ENCODE measurements around the gene UQCC2. TPM values are rescaled to one million over a fixed set of nuclear protein-coding genes. Genes with fewer than 3 reads are reported as not detected.
A peak's percentile ranks its signal among the peaks of the same experiment; 100 is the strongest.

UQCC2 gene
- total and polyA plus RNA-seq, 5 donors from 2014 or later, result 14.9 to 72.6 (median 44.9) TPM

DNA sequence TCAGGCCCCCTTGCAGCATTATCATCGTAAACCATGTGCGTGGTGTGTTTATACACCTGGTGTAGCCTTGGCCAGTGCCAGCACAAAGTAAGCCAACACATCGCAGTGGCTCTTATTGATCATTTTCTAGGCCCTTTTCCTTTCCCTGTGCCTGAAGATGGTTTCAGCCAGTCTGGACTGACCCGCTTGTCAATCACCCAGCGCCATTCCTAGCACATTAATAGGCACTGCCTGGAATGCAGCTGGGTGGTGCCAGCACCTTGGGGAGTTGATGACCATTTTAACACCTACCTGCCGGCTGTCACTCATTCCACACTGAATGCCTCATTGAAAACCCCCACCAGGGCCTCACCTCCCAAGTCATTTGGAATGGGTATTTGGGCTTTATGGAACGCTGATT is 4.9 kb upstream of the UQCC2 start:
- Histone ChIP-seq H3K4me3 (ENCODE audit: low read depth, low read length) (no peak overlapping the region), H3K27ac (ENCODE audit: insufficient read depth, low read length, poor library complexity, severe bottlenecking) (no peak overlapping the region), H3K9me3 (ENCODE audit: control insufficient read depth in 2 of 2, low read length in 2 of 2) (no peaks in the 10 kb centered on the region), H3K27me3 (ENCODE audit: control insufficient read depth, insufficient read depth, low read length) (peaks cover 2% of the 10 kb centered on the region), H3K4me1 (ENCODE audit: control insufficient read depth, insufficient read depth, low read length, poor library complexity, severe bottlenecking) (peaks cover 7% of the 10 kb centered on the region), H3K36me3 (ENCODE audit: control insufficient read depth, insufficient read depth, low read length) (no peaks in the 10 kb centered on the region)
- Mint-ChIP-seq H3K4me1 (peaks cover 0 to 7% (median 4%) of the 10 kb centered on the region in 4 donors), H3K9me3 (no peaks in the 10 kb centered on the region), H3K27me3 (peaks cover 13% of the 10 kb centered on the region), H3K36me3 (no peaks in the 10 kb centered on the region), H3K27ac (no peak overlapping the region), H3K4me3 (no peak overlapping the region)
- DNase-seq, result no peak
- ATAC-seq (ENCODE audit: low read depth in 2 of 2), result no peak

DNA sequence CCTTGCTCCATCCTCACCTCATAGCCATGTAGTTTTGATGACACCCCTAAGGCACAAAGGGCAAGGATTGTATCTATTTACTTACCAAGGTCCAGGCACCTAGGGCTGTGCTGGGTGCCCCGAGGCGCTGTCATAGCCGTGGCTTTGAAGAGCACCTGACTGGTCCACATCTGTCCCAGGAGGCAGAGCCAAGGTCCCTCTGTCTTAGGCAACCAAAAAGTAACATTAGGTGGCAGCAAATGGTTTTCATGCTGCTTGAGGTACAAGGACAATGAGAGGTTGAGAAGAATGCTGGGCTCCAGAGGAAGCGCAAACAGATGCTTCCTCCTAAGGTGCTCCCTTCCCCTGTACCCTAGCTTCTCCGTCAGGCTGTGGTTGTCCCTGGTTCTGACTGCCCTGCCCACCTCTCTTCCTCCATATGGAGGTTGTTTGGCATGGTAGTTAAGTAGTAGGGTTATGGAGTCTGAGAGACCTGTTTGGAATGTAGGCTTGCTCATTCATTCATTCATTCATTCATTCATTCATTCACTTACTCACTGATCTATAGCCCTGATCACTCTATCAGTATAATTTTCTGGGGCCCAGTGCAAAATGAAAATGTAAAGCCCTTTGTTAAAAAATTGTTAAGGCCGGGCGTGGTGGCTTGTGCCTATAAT is 3.0 kb upstream of the UQCC2 start:
- H3K4me1 Mint-ChIP-seq, result peaks cover 0 to 24% (median 14%) of the 10 kb centered on the region in 4 donors
- no peaks in the 10 kb centered on the region for H3K27me3 ChIP-seq (ENCODE audit: control insufficient read depth, insufficient read depth, low read length)
- H3K36me3 Mint-ChIP-seq, result peaks cover 5% of the 10 kb centered on the region
- H3K27ac ChIP-seq (ENCODE audit: insufficient read depth, low read length, poor library complexity, severe bottlenecking), result no peak overlapping the region
- peaks cover 22% of the 10 kb centered on the region for H3K4me1 ChIP-seq (ENCODE audit: control insufficient read depth, insufficient read depth, low read length, poor library complexity, severe bottlenecking)
- H3K27ac Mint-ChIP-seq, result no peak overlapping the region
- no peak overlapping the region for H3K4me3 Mint-ChIP-seq
- H3K36me3 ChIP-seq (ENCODE audit: control insufficient read depth, insufficient read depth, low read length), result peaks cover under 1% of the 10 kb centered on the region
- ATAC-seq (ENCODE audit: low read depth in 2 of 2) (no peak), DNase-seq (no peak)
- H3K27me3 Mint-ChIP-seq, result peaks cover 7% of the 10 kb centered on the region
- no peak overlapping the region for H3K4me3 ChIP-seq (ENCODE audit: low read depth, low read length)
- H3K9me3 Mint-ChIP-seq, result no peaks in the 10 kb centered on the region
- H3K9me3 ChIP-seq (ENCODE audit: control insufficient read depth in 2 of 2, low read length in 2 of 2), result no peaks in the 10 kb centered on the region

DNA sequence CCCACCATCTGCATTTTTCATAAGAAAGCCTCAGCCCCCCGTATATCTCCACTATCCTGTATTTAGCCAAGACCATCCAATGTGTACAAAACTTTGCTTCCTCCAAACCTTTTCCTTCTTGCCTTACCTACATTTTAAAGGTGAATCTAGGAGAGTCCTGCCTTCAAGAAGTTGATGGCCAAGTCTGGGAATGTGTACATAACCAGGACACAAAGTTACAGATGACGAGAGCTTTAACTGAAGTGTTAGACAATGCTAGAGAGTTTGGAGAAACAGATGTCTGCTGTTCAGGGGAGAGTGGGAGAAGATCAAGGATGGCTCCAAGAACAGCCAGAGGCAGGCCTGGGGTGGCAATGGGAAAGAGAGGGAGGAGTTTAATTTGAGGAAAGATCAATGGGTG is 2.3 kb upstream of the UQCC2 start:
- Histone ChIP-seq H3K4me1 (ENCODE audit: control insufficient read depth, insufficient read depth, low read length, poor library complexity, severe bottlenecking) (peaks cover 22% of the 10 kb centered on the region), H3K9me3 (ENCODE audit: control insufficient read depth in 2 of 2, low read length in 2 of 2) (no peaks in the 10 kb centered on the region), H3K36me3 (ENCODE audit: control insufficient read depth, insufficient read depth, low read length) (peaks cover 8% of the 10 kb centered on the region), H3K27me3 (ENCODE audit: control insufficient read depth, insufficient read depth, low read length) (no peaks in the 10 kb centered on the region), H3K4me3 (ENCODE audit: low read depth, low read length) (no peak overlapping the region), H3K27ac (ENCODE audit: insufficient read depth, low read length, poor library complexity, severe bottlenecking) (no peak overlapping the region)
- Mint-ChIP-seq H3K4me1 (peaks cover 5 to 29% (median 19%) of the 10 kb centered on the region in 4 donors), H3K27me3 (no peaks in the 10 kb centered on the region), H3K9me3 (no peaks in the 10 kb centered on the region), H3K4me3 (no peak overlapping the region), H3K27ac (no peak overlapping the region), H3K36me3 (peaks cover 8% of the 10 kb centered on the region)
- ATAC-seq (ENCODE audit: low read depth in 2 of 2) (no peak), DNase-seq (no peak)

DNA sequence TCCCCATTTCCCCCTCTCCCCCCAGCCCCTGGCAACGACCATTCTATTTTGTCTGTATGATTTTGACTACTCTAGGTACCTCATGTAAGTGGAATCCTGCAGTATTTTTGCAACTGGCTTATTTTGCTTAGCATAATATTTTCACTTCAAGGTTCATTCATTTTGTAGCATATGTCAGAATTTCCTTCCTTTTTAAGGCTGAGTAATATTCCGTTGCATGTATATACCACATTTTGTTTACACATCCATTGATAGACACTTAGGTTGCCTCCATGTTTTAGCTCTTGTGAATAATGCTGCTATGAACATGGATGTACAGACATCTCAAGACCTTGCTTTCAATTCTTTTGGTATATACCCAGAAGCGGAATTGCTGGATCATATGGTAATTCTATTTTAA is 1.4 kb upstream of the UQCC2 start:
- Mint-ChIP-seq H3K27me3 (no peaks in the 10 kb centered on the region), H3K27ac (no peak overlapping the region), H3K4me3 (peak overlapping the region in 3 of 4 donors; percentile 34 to 81 (median 35)), H3K9me3 (no peaks in the 10 kb centered on the region), H3K4me1 (peaks cover 5 to 35% (median 22%) of the 10 kb centered on the region in 4 donors), H3K36me3 (peaks cover 10% of the 10 kb centered on the region)
- ATAC-seq (ENCODE audit: low read depth in 2 of 2) (no peak), DNase-seq (no peak)
- peaks cover 10% of the 10 kb centered on the region for H3K36me3 ChIP-seq (ENCODE audit: control insufficient read depth, insufficient read depth, low read length)
- H3K4me1 ChIP-seq (ENCODE audit: control insufficient read depth, insufficient read depth, low read length, poor library complexity, severe bottlenecking), result peaks cover 22% of the 10 kb centered on the region
- H3K27me3 ChIP-seq (ENCODE audit: control insufficient read depth, insufficient read depth, low read length), result no peaks in the 10 kb centered on the region
- no peak overlapping the region for H3K27ac ChIP-seq (ENCODE audit: insufficient read depth, low read length, poor library complexity, severe bottlenecking)
- no peak overlapping the region for H3K4me3 ChIP-seq (ENCODE audit: low read depth, low read length)
- H3K9me3 ChIP-seq (ENCODE audit: control insufficient read depth in 2 of 2, low read length in 2 of 2), result no peaks in the 10 kb centered on the region

DNA sequence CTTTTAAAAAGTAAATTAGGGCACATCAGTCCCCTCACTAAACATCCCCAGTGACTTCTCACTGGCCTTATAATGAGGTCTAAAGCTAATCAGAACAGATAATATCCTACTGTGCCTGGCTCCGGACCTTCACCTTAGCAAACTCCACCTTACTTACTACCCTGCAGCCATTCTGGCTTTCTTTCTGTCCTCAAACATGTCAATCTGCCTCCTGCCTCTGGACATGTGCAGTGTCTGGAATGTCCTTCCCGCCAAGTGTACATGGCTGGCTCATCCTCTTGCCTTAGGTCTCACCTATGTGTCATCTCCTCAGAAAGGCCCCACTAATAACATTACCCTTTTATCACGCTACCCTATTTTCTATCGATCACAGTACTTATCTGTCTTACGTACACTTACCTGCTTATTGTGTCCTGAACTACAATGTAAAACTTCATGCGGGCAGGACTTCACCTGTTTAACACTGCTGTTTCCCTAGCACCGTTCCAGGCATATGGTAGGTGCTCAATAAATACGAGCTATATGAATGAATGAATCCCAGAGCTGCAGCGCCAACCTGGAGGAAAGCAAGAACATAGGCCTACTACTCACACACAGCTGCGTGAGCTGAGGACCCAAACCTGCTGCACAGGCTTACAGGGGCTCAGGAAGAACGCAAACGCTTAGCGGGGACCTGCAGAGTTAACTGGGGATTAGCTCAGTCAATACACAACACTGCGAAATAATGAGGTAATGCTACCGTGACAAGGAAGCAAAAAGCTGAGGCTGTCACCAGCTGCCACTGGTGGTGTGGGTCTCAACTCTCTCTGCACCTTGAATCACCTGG is 991 bp downstream of the UQCC2 start:
- peaks cover 15% of the 10 kb centered on the region for H3K36me3 Mint-ChIP-seq
- DNase-seq (peak in 1 of 3 donors; percentile 34), ATAC-seq (ENCODE audit: low read depth in 2 of 2) (no peak)
- peak overlapping the region; percentile 94 to 99 (median 99) for H3K4me3 Mint-ChIP-seq
- Histone ChIP-seq H3K4me3 (ENCODE audit: low read depth, low read length) (peak overlapping the region; percentile 85), H3K27me3 (ENCODE audit: control insufficient read depth, insufficient read depth, low read length) (no peaks in the 10 kb centered on the region), H3K36me3 (ENCODE audit: control insufficient read depth, insufficient read depth, low read length) (peaks cover 10% of the 10 kb centered on the region), H3K9me3 (ENCODE audit: control insufficient read depth in 2 of 2, low read length in 2 of 2) (no peaks in the 10 kb centered on the region), H3K4me1 (ENCODE audit: control insufficient read depth, insufficient read depth, low read length, poor library complexity, severe bottlenecking) (peaks cover 22% of the 10 kb centered on the region), H3K27ac (ENCODE audit: insufficient read depth, low read length, poor library complexity, severe bottlenecking) (peak overlapping the region; percentile 86)
- peak overlapping the region; percentile 96 to 99 (median 99) for H3K27ac Mint-ChIP-seq
- peaks cover 5 to 45% (median 27%) of the 10 kb centered on the region in 4 donors for H3K4me1 Mint-ChIP-seq
- H3K9me3 Mint-ChIP-seq, result no peaks in the 10 kb centered on the region
- no peaks in the 10 kb centered on the region for H3K27me3 Mint-ChIP-seq

DNA sequence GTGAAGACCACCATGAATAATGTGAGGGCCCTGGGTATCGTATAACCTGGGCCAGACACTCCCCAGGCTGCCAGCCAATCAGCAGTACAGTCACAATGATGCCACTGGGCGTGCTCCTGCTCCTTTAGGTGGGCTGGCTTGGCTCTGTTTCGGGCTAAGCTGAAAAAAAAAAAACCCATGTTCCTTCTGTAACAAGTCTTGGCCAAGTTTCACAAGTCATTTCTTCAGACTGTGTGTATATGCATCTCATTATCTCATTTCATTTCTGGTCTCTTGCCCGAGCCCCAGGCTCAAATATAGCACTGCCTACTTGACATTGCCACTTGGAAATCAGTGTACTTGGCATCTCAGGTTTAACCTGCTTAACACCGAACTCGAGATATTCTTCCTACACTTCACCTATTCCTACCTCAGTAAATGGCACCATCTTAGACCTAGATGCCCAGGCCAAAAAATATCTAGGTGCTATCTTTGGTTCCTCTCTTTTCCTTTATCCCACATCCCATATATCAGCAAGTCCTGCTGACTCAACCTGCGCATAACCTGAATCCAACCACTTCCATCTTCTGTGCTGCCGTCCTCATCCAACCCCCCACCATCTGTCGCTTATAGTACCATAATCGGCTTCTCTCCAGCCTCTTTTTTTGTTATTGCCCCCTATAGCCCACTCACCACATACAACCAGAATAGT is 1.8 kb downstream of the UQCC2 start:
- Histone ChIP-seq H3K9me3 (ENCODE audit: control insufficient read depth in 2 of 2, low read length in 2 of 2) (no peaks in the 10 kb centered on the region), H3K4me3 (ENCODE audit: low read depth, low read length) (no peak overlapping the region), H3K27me3 (ENCODE audit: control insufficient read depth, insufficient read depth, low read length) (no peaks in the 10 kb centered on the region), H3K36me3 (ENCODE audit: control insufficient read depth, insufficient read depth, low read length) (peaks cover 10% of the 10 kb centered on the region), H3K27ac (ENCODE audit: insufficient read depth, low read length, poor library complexity, severe bottlenecking) (no peak overlapping the region), H3K4me1 (ENCODE audit: control insufficient read depth, insufficient read depth, low read length, poor library complexity, severe bottlenecking) (peaks cover 22% of the 10 kb centered on the region)
- no peaks in the 10 kb centered on the region for H3K9me3 Mint-ChIP-seq
- H3K36me3 Mint-ChIP-seq, result peaks cover 15% of the 10 kb centered on the region
- peak overlapping the region in 1 of 3 donors; percentile 99 for H3K27ac Mint-ChIP-seq
- peak overlapping the region; percentile 60 to 99 (median 86) for H3K4me3 Mint-ChIP-seq
- peaks cover 5 to 45% (median 27%) of the 10 kb centered on the region in 4 donors for H3K4me1 Mint-ChIP-seq
- DNase-seq (no peak), ATAC-seq (ENCODE audit: low read depth in 2 of 2) (no peak)
- no peaks in the 10 kb centered on the region for H3K27me3 Mint-ChIP-seq

DNA sequence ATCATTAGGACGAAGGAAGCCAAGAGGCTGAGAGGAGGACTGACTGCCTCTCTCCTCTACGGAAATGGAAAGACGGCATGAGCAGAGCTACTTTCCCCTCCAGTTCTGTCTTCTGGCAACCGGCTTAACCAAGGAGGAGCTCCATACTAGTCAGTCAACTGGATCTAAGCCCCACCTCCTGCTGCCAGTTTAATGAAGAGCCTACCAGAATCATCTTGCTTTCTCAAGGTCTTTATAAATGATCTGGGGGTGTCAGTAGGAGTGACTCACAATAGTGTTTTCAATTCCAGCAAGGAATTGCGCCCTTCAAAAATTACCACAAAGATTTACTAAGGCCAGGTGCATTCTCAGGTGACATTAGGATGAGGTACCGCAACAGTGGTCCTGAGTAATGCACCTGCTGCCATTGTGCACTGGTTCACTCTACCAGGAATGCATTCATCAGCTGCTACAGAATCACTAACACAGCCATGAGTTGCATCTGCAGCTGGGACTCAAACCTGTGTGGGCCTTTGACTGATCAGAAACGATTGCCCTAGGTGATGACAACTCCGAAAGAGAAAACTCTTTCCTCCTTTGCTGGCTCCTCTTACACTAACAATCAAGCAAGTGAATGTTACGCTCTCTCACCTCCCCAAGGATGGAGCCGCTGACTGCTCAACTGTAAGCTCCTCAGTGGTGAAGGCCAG is 2.8 kb downstream of the UQCC2 start:
- no peak overlapping the region for H3K4me3 Mint-ChIP-seq
- peaks cover 22% of the 10 kb centered on the region for H3K4me1 ChIP-seq (ENCODE audit: control insufficient read depth, insufficient read depth, low read length, poor library complexity, severe bottlenecking)
- H3K27ac Mint-ChIP-seq, result peak overlapping the region; percentile 7 to 70 (median 62)
- no peaks in the 10 kb centered on the region for H3K27me3 ChIP-seq (ENCODE audit: control insufficient read depth, insufficient read depth, low read length)
- no peaks in the 10 kb centered on the region for H3K9me3 Mint-ChIP-seq
- H3K4me1 Mint-ChIP-seq, result peaks cover 5 to 45% (median 29%) of the 10 kb centered on the region in 4 donors
- no peaks in the 10 kb centered on the region for H3K9me3 ChIP-seq (ENCODE audit: control insufficient read depth in 2 of 2, low read length in 2 of 2)
- no peak for DNase-seq
- H3K27me3 Mint-ChIP-seq, result no peaks in the 10 kb centered on the region
- no peak overlapping the region for H3K27ac ChIP-seq (ENCODE audit: insufficient read depth, low read length, poor library complexity, severe bottlenecking)
- H3K36me3 ChIP-seq (ENCODE audit: control insufficient read depth, insufficient read depth, low read length), result peaks cover 10% of the 10 kb centered on the region
- ATAC-seq (ENCODE audit: low read depth in 2 of 2), result no peak
- no peak overlapping the region for H3K4me3 ChIP-seq (ENCODE audit: low read depth, low read length)
- peaks cover 18% of the 10 kb centered on the region for H3K36me3 Mint-ChIP-seq

All from CD4-positive, CD25-positive, alpha-beta regulatory T cell (primary cell).